Brain microvascular endothelial cell (primary cell): ENCODE data around the gene LNX2.

Experiments
- DNase-seq: peaks from one replicate; pipeline ENCODE4 v3.0.0-alpha.2; 2020
- H3K27ac ChIP-seq: fragments of 250-450 bp; sonication (Bioruptor Pico); 2 replicates; pipeline ENCODE4 v1.5.1; 2020; ENCODE audit warnings: mild to moderate bottlenecking, moderate library complexity
- H3K27me3 ChIP-seq: fragments of 250-450 bp; sonication (Bioruptor Pico); replicated peaks from 2 replicates; pipeline ENCODE4 v1.5.1; 2020; ENCODE audit warnings: mild to moderate bottlenecking
- H3K36me3 ChIP-seq: fragments of 250-450 bp; sonication (Bioruptor Pico); replicated peaks from 2 replicates; pipeline ENCODE4 v1.5.1; 2020; ENCODE audit warnings: mild to moderate bottlenecking
- H3K4me3 ChIP-seq: 2 replicates; pipeline ENCODE4 v1.5.1; 2011; ENCODE audit warnings: low read depth, mild to moderate bottlenecking, control low read depth, low read length, moderate library complexity
- CTCF ChIP-seq: IDR thresholded peaks from 2 replicates; pipeline ENCODE4 v1.5.1; 2011; ENCODE audit warnings: low read depth, mild to moderate bottlenecking, moderate library complexity, low read length, control low read depth, inconsistent platforms; ENCODE audit errors: missing control alignments
- in situ Hi-C: cut with HindIII; loops from 2 replicates; pipeline ENCODE4 v1.10.0; 2017; ENCODE audit warnings: low sequenced_read_pairs, low pct_ligation_motif_present

LNX2 gene

GRCh38 chr13:27657724-27658123, 37.4 kb upstream of the LNX2 start:
- Histone ChIP-seq H3K27me3 (no peaks in the 10 kb centered on the region), H3K4me3 (no peak overlapping the region), H3K36me3 (no peaks in the 10 kb centered on the region), H3K27ac (no peak overlapping the region)
- no peak for DNase-seq
- in situ Hi-C loops: no loop called here
- no peak for TF ChIP-seq CTCF

DNA sequence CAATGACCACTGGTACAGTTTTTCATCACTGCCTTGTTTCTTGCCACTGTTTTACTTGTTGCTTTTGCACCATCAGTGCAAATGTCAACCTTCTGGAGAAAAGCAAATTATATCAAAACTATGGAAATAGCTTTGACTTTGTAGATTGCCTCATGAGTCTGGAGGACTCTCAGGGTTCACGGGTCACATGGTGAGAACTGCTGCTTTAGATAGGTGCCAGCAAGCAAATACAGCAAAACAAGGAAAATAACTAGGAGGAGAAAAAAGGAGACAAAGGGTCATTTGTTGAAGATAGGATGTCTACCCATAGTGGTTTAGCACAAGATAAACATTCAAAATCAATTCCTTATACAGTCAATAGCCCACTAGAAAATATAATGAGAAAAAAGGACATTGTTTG, 34.5 kb upstream of the LNX2 start:
- H3K27me3 ChIP-seq: no peaks in the 10 kb centered on the region
- peaks cover 16% of the 10 kb centered on the region for H3K36me3 ChIP-seq
- H3K4me3 ChIP-seq: no peak overlapping the region
- no peak for DNase-seq
- no peak overlapping the region for H3K27ac ChIP-seq
- in situ Hi-C loops: no loop called here
- no peak for TF ChIP-seq CTCF

DNA sequence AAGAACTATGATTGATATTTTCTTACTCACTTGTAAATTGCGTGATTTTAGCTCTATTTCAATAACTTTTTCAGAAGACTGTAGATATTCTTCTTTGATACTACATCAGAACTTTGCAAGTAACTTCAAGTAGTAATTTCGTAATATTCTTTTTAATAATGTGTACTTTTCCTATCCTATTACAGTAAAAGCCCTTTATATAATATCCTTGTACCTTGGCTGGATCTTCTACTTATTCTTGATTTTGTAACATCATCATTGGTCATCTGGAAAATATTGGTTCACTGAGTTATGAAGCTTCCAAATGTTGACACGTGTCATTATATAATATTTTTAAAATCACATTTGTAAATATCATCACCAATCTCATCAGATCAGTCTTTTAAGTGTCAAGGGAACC, 33.7 kb upstream of the LNX2 start:
- Histone ChIP-seq H3K27me3 (no peaks in the 10 kb centered on the region), H3K4me3 (no peak overlapping the region), H3K36me3 (peaks cover 20% of the 10 kb centered on the region), H3K27ac (no peak overlapping the region)
- DNase-seq: no peak
- in situ Hi-C loops: no loop called here
- TF ChIP-seq CTCF: no peak

- Histone ChIP-seq H3K36me3 (peaks cover 23% of the 10 kb centered on the region), H3K4me3 (no peak overlapping the region), H3K27ac (no peak overlapping the region), H3K27me3 (no peaks in the 10 kb centered on the region)
- DNase-seq: no peak
- in situ Hi-C loops: no loop called here
- no peak for TF ChIP-seq CTCF
These were observed 30.0 kb upstream of the LNX2 start for GRCh38 chr13:27650312-27650711.

GRCh38 chr13:27644302-27644701, 24.0 kb upstream of the LNX2 start:
- peak; percentile 18 for DNase-seq
- peaks cover 4% of the 10 kb centered on the region for H3K36me3 ChIP-seq
- H3K4me3 ChIP-seq: no peak overlapping the region
- no peak overlapping the region for H3K27ac ChIP-seq
- H3K27me3 ChIP-seq: no peaks in the 10 kb centered on the region
- no peak for TF ChIP-seq CTCF
- in situ Hi-C loops: no loop called here

DNA sequence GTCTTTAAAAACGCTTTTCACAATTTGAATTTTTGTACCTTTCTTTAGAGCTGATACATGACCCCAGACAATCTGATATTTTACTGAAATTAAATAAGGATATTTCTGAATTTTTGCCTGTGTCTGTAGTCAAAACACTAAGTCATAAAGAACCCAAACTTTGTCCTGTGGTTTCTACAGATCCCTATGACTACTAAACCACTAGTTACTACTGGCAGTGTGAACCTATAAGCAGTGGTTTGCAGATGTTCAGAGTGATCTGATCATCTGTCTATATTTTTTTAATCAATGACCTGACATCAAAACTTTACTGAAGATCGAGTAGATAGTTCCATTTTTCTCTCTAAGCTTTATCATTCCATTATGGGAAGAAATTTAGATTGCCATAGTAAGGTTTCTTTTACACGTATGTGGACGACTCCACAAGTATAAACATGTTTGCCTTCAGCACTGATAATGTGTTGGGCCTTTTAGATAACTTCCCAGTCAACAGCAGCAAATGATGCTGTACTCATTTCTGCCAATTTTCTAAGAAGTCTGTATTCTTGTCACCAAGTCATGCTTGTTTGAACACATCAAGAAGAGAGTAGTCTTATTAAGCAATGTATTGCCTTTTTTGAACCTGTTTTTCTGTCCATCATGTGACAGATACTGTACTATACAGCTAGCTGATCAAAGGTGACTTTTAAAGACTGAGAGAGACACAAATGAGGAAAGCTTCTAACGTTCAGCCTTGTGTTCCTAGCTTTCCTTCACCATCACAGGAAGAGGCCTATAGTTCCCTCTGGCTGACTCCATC, 23.2 kb upstream of the LNX2 start:
- in situ Hi-C loops: no loop called here
- Histone ChIP-seq H3K36me3 (no peaks in the 10 kb centered on the region), H3K27me3 (no peaks in the 10 kb centered on the region), H3K27ac (no peak overlapping the region), H3K4me3 (no peak overlapping the region)
- TF ChIP-seq CTCF: no peak
- DNase-seq: no peak
